ENCODE results near the gene NR2F1. TPM values are rescaled to one million over a fixed set of nuclear protein-coding genes. Genes with fewer than 3 reads are reported as not detected.

NR2F1 gene
- total RNA-seq, 1 donor from 2014 or later, result 83.2 TPM

GRCh38 chr5:93580063-93580926 lies 2.7 kb upstream of the NR2F1 start:
- intact Hi-C loops (cut with DNase I), result loop anchor here (10.0 kb wide), 1 partner anchor 215 kb away; no protein-coding TSS in a partner anchor
- peak; percentile 32 for ATAC-seq
- Histone ChIP-seq H3K36me3 (no peaks in the 10 kb centered on the region), H3K9me3 (no peaks in the 10 kb centered on the region), H3K4me3 (peak overlapping the region; percentile 65), H3K27me3 (peaks cover 49% of the 10 kb centered on the region), H3K4me1 (peaks cover 26% of the 10 kb centered on the region), H3K27ac (peak overlapping the region; percentile 86)
- DNase-seq, result no peak
- TF ChIP-seq, protein P1, sequence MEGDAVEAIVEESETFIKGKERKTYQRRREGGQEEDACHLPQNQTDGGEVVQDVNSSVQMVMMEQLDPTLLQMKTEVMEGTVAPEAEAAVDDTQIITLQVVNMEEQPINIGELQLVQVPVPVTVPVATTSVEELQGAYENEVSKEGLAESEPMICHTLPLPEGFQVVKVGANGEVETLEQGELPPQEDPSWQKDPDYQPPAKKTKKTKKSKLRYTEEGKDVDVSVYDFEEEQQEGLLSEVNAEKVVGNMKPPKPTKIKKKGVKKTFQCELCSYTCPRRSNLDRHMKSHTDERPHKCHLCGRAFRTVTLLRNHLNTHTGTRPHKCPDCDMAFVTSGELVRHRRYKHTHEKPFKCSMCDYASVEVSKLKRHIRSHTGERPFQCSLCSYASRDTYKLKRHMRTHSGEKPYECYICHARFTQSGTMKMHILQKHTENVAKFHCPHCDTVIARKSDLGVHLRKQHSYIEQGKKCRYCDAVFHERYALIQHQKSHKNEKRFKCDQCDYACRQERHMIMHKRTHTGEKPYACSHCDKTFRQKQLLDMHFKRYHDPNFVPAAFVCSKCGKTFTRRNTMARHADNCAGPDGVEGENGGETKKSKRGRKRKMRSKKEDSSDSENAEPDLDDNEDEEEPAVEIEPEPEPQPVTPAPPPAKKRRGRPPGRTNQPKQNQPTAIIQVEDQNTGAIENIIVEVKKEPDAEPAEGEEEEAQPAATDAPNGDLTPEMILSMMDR (IDR thresholded peaks at IDR 0.05), result no peak

DNA sequence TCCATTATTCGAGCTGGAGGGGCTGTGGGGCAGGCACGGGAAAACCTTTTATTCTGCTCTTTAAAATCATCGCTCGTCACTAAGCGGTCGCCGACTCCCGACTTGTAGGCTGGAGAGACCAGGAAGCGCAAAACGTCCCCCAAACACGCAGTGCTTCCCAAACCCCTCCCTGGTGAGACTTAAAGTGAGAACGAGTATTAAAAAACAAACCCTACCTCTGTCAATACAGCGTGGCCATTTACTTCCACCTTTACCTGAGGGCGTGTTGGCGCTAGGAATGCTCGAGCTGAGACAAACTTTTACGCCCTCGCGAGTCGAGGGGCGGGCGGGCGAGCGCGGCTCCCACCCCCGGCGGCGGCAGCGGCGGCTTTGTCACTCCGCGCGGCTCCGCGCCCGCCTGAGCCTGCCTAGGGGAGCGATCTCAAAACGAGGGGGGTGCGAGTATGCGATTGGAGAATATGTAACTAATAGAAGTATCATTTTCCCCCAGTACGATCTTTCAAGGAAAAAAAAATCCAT lies 2.0 kb upstream of the NR2F1 start, which contains the start of gene NR2F1-AS1:
Gene NR2F1-AS1 (minus strand): TSS at position 293 of the 519 bp plus-strand sequence.
- H3K36me3 ChIP-seq, result no peaks in the 10 kb centered on the region
- peaks cover 26% of the 10 kb centered on the region for H3K4me1 ChIP-seq
- intact Hi-C loops (cut with DNase I), result loop anchor here (10.0 kb wide), 1 partner anchor 214 kb away; no protein-coding TSS in a partner anchor

GRCh38 chr5:93582167-93582462 lies 907 bp upstream of the NR2F1 start:
- intact Hi-C loops (cut with DNase I), result loop anchor here (10.0 kb wide), 1 partner anchor 213 kb away; no protein-coding TSS in a partner anchor
- no peaks in the 10 kb centered on the region for H3K36me3 ChIP-seq
- no peaks in the 10 kb centered on the region for H3K9me3 ChIP-seq
- TF ChIP-seq, protein P1 (IDR thresholded peaks at IDR 0.05), result no peak
- H3K27me3 ChIP-seq, result peaks cover 67% of the 10 kb centered on the region
- peak overlapping the region; percentile 56 for H3K4me3 ChIP-seq
- ATAC-seq (no peak), DNase-seq (no peak)
- peaks cover 26% of the 10 kb centered on the region for H3K4me1 ChIP-seq
- peak overlapping the region; percentile 42 for H3K27ac ChIP-seq

More for the DNA sequence above, 2.0 kb upstream of the NR2F1 start, which contains the start of gene NR2F1-AS1:
- ATAC-seq (no peak), DNase-seq (no peak)
- Histone ChIP-seq H3K27me3 (peaks cover 56% of the 10 kb centered on the region), H3K27ac (peak within 1 kb of the TSS; percentile 86), H3K9me3 (no peaks in the 10 kb centered on the region), H3K4me3 (peak within 1 kb of the TSS; percentile 65)
- TF ChIP-seq, protein P1 (IDR thresholded peaks at IDR 0.05), result no peak

- peaks cover 74% of the 10 kb centered on the region for H3K27me3 ChIP-seq
- no peaks in the 10 kb centered on the region for H3K9me3 ChIP-seq
- H3K36me3 ChIP-seq, result no peaks in the 10 kb centered on the region
- peaks cover 26% of the 10 kb centered on the region for H3K4me1 ChIP-seq
- TF ChIP-seq, protein P1 (IDR thresholded peaks at IDR 0.05), result no peak
- peak overlapping the region; percentile 84 for H3K27ac ChIP-seq
- ATAC-seq (no peak), DNase-seq (no peak)
- intact Hi-C loops (cut with DNase I), result loop anchor here (10.0 kb wide), 1 partner anchor 211 kb away; no protein-coding TSS in a partner anchor
- peak overlapping the region; percentile 56 for H3K4me3 ChIP-seq
These were observed 381 bp downstream of the NR2F1 start for GRCh38 chr5:93583439-93583767.

DNA sequence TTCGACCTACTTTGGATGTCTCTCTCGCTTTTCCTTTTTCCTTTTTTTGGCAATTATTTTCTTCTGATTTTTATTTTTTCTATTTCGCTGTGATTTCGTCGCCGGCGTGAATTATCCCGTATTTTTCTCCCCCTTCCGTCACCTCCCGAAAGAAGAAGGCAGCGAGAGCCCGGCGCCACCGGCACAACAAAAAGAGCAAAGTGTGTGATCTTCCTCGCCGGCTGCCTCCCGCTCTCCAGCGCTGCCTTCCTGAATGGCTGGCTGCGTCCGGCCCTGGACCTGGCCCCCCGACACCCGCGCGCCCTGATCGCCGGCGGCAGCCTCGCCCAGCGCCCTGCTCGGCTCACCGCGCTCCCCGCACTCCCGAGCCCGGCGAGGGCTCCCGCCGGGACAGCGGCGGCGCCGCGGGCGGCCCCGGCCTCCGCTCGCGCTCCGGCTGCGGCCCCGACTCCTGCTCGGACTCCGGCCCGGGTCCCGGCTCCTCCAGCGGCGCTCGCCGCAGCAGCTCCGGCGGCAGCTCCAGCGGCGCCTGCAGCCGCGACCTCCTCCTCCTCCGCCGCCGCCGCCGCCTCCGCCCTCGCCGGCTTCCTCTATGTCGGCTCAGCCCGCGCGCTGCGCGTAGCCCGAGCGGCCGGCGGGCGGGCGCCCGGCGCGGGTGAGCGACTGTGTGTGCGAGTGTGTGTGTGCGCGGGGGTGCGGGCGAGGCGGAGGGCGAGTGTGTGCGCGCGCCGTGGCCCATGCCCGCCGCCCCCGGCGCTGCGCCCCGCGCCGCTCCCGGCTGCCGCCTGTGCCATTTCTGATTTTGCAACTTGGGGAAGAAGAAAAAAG lies 960 bp downstream of the NR2F1 start:
- Histone ChIP-seq H3K4me1 (peaks cover 20% of the 10 kb centered on the region), H3K4me3 (peak overlapping the region; percentile 56), H3K27me3 (peaks cover 72% of the 10 kb centered on the region), H3K36me3 (no peaks in the 10 kb centered on the region), H3K9me3 (no peaks in the 10 kb centered on the region), H3K27ac (peak overlapping the region; percentile 84)
- ATAC-seq (peak; percentile 4), DNase-seq (no peak)
- intact Hi-C loops (cut with DNase I), result loop anchor here (10.0 kb wide), 1 partner anchor 211 kb away; no protein-coding TSS in a partner anchor
- TF ChIP-seq, protein P1 (IDR thresholded peaks at IDR 0.05), result no peak

Data from upper lobe of right lung (tissue), 1 donor.